Inferior parietal cortex (tissue), 1 donor: ENCODE measurements around the gene CNIH3.

Experiments
- DNase-seq: peaks from one replicate; pipeline ENCODE4 v3.0.0-alpha.2; 2016; ENCODE audit errors: extremely low spot score

Gene CNIH3

DNA sequence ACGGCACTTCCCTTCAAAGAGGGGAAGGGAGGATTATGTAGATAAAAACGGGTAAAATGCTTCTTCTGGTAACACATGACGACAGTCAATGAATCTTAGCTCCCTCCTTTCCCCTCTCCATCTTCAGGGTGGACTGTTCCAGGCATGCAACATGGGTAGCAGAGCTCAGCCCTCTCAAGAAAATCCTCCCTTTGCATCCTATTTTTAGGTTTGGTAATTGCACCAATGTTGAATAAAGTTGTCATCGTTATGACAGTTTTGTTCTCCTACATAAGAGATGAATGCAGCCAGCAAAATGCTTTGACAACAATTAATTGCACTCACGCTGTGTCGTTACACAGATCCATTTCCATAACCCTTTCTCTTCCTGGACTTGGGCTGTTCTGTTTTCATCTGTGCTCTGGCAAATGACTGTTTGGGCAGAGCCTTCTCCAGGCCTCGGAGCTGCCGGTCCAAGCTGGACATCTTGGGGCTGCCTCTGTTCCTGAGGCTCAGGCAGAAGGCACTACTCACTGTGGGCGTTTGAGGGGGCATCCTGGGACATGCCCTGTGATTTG lies 127.6 kb downstream of the CNIH3 start:
- DNase-seq: no peak

DNA sequence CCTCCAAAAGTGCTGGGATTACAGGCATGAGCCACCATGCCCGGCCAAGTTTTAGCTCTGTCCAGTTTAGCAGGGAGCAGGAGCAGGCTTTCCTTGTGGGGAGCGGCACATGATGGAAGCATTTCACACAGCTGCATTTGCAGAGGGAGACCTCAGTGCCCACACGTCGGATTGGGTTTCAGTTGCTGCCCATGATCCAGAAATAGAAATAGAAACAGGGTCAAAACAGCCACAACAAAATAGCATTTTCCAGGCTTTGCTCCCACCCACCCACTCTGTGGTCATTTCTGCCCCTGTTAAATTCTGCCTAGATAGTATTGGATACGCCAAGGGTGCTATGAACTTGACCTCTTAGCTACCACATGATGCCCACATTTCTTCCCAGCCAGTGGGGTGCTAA lies 128.4 kb downstream of the CNIH3 start:
- no peak for DNase-seq

DNA sequence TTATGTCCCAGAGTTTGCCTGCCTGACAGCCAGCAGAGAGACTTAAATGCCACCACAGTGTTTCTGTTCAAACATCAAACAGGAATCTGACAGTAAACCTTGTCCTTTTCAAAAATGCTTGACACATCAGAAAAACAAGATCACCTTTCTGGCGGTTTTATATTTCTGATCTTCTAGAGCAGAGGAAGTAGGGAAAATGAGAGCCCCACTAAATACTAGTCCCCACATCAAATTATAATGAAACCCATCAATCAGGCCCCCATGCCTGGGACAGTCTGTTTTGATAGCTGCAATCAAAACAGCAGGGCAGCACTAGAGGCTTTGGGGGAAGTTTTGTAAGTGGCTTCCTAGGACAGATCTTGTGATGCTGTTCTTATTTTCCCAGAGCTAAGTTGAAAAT lies 129.3 kb downstream of the CNIH3 start:
- no peak for DNase-seq

DNA sequence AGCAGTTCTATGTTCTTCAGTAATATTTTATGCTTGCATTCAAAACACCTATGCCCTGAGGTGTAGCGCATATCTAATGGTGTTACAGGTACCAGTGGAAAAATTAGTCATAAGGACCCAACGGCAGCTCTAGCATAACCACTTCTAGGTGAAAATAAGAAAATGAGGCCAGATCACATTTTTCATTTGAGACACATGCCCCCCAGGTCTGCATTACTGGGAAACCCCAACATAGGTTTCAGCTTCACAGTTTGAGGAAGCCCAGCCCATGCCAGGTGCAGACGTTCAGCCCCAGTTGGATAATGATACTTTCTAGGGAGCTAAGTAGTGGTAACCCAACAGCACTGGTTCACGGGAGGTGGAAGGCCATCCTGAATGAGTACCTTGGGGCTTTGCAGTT lies 129.8 kb downstream of the CNIH3 start:
- DNase-seq: no peak

DNA sequence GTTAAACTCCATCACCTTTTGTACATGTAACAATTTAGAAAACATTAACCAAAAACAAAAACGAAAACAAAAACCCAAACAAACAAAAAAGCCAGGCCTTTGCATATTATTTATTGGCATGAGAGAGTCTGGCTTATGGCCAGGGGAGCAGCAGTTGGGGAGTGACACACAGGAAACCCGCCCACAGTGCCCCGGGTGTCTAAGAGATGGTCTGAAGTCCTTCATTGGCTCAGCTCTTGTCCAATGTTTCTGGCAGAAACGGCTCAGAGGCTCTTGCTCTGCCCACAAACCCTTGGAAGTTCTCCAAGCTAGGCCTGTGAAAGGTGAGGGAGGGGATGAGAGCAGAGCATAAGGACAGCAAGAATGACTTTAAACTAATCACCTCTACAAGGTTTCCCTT lies 131.5 kb downstream of the CNIH3 start:
- DNase-seq: no peak

DNA sequence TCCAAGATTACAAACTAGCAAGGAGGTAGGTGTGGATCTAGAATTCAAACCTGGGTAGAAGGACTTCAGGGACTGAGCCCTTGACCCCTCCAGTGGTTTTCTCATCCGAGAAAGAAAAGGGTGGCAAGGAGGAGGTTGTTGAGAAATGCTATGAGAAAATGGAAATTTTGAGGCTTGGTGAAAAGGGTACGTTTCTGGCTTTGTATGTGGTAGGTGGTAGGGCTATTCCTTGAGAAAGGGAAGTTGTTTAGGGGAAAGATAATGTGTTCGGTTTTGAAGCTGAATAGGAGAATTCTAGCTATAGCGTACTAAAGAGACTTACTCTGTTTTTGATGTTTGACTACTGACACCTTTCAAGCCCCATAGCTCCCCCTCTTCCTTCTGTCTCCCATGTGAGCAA lies 133.8 kb downstream of the CNIH3 start:
- DNase-seq: no peak

DNA sequence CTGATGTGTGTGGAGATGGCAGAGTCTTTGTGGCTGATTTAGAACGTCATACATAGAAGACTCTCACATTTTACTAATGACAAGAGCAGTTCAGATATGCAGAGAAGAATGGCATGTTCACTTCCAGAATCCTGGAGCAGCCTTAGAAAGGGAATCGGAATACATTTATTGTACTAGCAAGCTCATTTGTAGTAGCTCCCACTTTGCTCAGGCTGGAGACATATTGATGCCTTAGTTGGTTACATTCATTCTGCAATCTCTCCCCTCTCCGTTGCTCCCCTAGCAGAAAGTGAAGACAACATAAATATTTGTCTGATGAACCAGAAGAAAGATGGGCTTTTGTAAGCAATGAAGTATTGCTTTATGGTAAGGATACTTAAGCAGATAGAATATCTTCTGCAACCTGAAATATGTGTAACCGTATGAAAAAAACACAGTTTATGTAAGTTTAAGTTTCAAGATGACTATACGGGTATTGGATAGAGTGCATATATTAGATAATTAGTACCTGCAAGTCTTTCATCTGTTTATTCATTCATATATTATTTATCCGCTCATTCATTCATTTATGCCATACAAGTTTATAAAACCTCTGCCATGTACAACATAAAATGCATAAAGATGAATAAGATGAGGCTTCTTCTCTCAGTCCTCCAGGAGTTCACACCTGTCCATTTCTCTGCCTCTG lies 135.7 kb downstream of the CNIH3 start:
- no peak for DNase-seq

DNA sequence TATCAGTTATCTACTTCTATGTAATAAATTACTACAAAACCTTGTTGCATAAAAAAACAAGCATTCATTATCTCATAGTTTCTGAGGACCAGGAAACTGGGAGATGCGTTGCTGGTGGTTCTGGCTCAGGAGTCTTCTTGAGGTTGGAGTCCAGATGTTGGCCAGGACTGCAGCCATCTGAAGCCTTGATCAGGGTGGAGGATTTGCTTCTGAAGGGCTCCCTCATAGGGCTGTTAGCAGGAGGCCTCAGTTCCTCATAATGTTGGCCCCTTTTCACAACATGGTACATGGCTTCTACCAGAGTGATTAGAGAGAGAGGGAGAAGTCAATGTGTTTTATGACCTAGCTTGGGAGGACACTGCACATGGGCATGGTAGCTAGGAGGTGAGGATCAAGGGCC lies 137.4 kb downstream of the CNIH3 start:
- DNase-seq: no peak

DNA sequence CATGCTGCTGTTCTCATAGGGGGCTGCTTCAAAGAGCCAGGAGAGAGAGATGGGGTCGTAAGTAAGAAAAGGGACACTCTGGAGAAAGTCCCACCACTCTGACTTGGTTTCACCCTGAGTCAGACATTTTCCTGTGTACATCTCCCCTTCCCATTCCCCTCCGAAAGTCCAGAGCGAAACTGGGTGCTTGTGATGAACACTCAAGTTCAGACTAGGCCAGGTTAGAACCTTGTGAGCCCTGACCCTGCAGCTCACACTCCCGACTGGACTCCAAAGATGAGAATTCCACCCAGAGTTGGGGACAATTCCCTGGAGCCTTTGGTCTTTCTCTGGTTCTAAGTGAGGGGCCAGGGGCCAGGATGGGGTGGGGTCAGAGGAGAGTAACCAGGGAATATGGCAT lies 139.5 kb downstream of the CNIH3 start:
- DNase-seq: no peak

DNA sequence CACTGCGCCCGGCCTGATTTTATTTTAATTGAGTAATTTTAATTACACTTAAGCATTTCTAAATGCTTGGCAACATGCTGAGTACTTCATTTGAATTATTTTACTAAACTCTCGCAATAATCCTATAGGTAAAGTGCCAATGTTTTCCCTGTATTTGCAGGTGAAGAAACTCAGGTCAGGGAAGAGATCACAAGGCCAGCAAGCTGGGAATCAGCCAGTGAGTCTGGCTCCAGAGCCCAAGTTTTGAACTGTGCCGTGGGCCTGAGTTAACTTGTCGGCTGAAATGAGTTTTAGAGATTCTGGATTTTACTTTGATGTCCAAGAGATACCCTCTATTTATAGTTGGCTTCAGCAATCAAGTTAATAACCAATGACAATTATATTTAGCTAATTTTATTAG lies 141.4 kb downstream of the CNIH3 start:
- no peak for DNase-seq

DNA sequence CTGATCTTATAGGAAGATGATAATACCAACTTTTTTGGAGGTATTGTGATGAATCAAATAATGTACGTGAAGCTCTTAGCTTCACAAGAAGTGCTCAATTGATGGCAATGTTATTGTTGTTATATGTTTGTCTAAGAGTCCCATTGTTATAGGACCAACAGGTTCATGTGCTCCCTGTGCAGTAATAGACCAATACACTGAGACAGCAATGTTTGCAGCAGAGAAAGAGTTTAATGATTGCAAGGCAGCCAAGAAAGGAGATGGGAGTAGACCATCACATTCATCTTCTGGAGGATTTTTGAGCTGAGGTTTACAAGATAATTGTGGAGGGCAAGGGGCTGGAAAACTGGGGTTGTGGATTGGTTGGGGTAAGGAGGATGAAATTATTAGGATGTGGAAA lies 143.0 kb downstream of the CNIH3 start:
- DNase-seq: no peak

DNA sequence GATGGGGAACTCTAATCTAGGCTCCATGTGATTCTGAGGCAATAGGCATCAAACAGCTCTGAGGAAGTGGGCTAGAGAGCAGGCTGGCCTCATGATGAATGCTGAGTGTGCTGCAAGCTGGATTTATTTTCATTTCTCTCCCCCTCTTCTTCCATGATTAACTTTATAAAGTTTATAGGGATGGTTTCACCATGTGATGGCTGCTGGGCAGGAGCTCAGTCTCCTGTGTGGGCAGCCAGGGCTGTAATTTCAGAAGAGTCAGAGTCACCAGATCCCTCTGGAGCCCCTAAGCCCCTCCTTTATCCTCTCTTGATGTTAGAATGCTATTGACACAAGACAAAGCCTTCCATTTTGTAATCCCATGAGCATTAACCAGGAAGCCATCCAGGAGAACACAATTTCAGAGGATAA lies 143.6 kb downstream of the CNIH3 start:
- DNase-seq: no peak

DNA sequence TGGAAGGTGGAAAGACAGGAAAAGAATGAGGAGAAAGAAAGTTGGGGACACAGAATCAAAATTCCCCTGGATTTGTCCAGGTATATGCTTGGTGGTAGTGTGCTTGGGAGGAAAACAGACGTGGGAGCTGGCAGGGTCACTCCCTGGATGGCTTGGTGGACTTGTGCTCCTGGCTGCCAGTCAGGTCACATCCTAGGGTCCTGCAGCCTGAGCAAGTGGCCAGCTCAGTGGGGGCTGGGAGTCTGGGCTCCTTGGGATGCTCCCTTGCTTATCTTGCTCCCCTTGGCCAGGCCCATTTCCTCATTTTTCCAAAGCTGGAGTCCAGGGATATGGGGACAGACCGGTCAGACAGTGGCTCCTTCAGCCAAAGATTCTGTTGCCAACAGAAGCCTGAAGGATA lies 144.0 kb downstream of the CNIH3 start:
- DNase-seq: no peak

DNA sequence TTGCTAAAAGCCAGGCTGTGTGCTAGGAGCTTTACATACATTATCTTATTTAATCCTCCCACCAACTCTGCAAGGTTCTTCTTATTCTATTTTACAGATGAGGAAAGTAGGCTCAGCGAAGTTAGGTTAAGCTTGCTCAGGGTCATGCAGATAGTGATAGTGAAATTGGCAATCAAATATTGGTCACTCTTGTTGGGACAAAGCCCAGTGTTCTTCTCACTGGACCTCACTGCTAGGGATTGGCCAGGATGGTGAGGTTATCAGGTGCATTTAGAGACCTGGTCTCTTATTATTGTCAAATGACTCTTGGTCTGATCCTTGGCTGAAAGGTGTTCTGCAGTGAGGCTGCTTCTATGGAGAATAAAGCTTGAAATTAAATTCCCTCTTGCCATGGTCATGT lies 145.1 kb downstream of the CNIH3 start:
- DNase-seq: no peak

DNA sequence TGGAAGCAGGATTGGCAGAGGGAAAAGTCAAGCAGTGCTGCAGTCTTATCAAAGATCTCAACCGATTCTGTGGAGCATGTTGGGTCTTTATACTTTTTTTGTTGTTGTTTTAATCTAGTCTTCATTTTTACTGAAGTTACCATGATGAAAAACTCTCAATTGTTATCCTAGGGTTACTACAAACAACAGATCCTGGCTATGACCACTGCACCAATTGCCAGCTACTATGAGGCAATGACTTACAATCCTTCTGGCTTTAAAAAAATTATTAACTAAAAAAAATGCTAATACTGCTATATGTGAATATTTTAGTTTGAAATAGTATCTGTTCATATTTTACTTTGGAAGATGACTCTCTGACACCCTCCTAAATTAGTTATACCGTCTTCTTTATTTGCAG lies 145.9 kb downstream of the CNIH3 start:
- DNase-seq: no peak

DNA sequence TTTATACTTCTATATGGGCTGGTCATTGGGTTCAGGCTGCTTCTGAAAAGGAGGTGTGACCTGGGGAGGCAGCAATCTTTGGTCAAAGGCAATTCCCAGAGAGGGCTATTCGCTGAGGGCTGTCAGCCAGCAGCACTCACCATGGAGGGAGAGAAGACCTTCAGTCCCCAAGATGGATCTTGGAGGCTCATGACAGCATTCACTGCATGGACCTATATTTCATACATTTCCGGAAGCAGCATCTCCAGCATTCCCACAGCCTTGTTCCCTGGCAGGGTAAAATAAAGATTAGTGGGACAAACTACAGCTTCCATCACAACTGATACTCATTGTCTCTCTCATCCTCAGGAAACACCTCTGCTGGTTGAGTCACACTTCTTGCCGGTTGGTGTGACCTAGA lies 146.6 kb downstream of the CNIH3 start:
- no peak for DNase-seq

DNA sequence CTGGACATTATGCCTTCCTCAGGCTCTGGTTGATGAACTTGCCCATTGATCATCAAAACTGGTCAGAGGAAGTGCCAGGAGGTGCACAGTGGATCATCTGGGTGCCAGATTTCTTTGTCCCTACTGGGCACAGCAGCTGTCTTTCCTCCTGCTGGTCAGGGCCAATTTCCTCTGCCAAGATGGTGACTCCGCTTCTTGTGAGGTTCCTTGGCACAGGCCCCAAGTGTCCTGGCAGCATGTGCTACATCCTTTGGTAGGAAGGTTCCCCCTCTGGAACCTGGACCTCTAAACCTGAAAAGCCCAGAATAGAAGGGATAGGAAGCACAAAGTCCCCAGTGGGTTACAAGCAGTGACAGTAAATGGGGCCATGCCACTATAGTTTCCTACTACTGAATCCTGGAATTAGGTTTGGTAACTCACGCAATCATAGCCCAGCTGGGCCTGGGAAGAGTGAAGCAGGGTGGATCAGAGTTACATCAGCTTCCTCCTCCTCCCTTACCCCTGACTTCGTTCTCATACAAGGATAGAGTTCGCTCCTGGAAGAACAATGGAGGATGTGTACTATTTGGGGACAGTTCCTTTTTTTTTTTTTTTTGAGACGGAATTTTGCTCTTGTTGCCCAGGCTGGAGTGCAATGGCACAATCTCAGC lies 147.1 kb downstream of the CNIH3 start:
- DNase-seq: no peak

DNA sequence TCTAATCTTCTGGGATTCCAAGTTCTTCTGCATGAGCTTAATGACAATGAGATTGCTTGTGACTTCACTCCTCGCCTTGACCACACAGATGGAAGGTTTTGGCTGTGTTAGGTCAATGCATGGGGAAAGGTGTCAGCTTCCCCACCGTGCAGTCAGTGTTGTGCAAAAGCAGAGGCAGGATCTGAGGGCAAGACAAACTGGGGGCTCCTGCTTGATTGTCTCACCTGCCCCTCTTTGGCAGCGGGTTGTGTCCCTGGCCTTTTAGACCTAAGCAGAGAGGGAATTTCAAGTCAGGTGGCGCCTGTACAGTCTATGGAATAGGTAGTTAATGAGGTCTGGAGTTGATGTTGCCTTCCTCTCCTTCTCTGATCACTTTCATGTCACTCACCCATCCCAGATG lies 150.1 kb downstream of the CNIH3 start:
- DNase-seq: no peak

DNA sequence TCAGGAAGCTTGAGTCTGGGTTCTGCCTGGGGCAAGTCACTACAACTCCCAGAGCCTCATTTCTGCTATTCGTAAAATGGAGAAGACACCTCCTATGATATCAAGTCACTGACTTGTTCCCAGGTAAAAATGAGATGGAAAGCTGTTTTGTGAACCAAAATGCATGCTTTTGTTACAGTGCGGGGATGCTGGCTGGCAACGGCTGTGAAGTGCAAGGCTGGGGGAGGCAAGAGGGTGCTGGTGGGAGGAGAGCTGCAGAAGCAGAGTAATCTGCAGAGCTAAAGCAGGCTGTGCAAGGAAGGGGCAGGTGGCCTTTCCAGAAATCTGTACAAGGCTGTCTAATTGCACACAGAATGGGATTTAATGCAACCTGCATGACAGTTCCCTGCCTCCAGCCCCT lies 150.9 kb downstream of the CNIH3 start:
- no peak for DNase-seq

DNA sequence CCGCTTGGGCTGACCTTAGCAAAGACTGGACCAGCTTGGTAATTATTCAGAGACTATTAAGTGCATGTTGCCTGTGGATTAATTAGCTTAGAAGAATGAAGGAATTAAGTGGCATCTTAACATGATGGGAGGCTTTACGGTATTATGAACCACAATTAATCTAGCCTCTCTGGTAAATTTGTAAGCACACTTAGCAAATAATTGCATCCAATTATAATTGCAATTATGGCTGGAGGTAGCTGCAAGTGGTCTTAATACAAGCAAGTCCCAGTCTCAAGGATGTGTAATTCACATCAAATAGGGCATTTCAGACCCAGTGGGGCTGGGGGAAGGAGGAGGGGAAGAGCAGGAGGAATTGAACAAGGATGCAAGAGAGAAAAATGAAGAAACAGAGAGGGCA lies 151.6 kb downstream of the CNIH3 start:
- DNase-seq: no peak

DNA sequence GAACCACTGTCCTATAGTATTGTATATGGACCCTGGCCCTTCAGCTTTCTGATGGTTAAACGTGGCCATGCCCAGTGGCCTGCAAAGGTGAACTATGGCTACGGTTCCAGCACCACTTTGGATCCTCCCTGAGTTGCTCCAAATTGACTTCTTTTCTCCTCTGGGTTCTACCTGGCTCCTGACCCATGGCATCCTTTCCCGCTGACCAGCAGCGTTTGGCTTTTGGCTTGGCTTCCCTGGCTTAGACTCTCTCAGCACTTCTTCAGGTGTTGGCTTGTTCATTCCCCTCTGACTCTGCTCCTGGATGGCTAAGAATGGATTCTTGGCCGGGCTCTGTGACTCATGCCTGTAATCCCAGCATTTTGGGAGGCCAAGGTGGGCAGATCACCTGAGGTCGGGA lies 152.9 kb downstream of the CNIH3 start:
- no peak for DNase-seq

DNA sequence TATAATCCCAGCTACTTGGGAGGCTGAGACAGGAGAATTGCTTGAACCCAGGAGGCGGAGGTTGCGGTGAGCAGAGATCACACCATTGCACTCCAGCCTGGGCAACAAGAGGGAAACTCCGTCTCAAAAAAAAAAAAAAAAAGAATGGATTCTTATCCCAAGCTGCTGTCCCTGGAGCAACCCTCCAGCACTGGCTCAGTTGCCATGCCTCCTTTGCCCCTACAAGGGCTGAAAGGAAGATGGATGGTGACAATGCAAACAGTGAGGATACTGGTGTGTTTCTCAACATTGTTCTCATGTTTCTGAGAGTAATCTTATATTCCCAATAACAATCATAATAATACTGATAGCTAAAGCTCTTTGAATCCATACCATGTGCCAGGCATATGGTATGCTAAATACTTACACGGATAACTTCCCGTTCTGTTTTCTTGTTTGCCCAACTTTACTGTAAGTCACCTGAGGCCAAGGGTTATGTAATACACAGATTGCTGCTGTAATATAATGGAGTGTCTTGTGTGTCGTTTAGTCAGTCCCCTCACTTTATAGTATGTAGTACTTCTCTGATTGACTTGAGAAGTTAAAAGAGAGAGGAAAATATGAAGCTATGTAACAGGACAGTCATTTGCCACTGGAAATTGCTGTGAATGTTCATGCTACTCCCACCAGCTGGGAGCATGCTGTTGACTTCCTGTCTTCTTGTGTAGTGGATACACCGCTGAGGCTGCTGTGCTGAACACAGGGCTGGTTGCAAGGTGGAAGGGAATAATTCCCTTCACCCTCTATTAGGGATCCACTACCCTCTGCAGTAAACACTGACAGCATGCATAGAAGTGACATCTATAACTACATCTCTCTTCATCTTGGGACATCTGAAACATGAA lies 153.6 kb downstream of the CNIH3 start:
- no peak for DNase-seq

DNA sequence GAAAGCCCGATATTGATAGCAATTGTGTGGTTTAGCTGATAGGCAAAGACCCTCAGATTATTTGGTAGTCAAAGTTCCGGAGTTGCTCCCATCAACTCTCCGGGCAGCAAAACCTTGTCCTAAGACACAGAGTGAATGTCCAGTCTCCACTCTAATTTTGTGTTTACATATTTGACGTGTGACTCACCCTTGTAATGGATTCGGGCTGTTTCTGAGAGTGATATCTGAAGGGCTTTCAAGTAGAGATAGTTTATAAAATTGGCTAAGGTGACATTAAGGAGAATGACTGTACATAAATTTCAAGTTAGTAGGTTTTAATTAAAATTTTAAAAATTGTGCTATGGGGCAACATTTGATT lies 154.2 kb downstream of the CNIH3 start:
- no peak for DNase-seq
